ENCODE measurements around the gene CEP83. TPM values are rescaled to one million over a fixed set of nuclear protein-coding genes. Genes with fewer than 3 reads are reported as not detected.
"Not testable (repeated sequence)": the region's sequence is repeated elsewhere in the genome, so short reads cannot be mapped to it uniquely, and the experiment has no call there.

CEP83 gene
- total and polyA plus RNA-seq, 5 experiments from 2014 or later, result 5.7 to 17.4 (median 6.6) TPM

- ATAC-seq, POLR2A ChIA-PET, H3K4me1 Mint-ChIP-seq, DNase-seq, H3K27ac Mint-ChIP-seq, H3K4me3 Mint-ChIP-seq, H3K27me3 Mint-ChIP-seq: not testable (repeated sequence)
- H3K36me3 Mint-ChIP-seq, result peaks cover 40 to 84% (median 60%) of the 10 kb centered on the region in 3 donors
- peaks cover 5 to 56% (median 34%) of the 10 kb centered on the region in 9 donors for H3K9me3 Mint-ChIP-seq
These were observed 63.7 kb downstream of the CEP83 start for GRCh38 chr12:94396014-94396413.

GRCh38 chr12:94390130-94390485, 69.6 kb downstream of the CEP83 start:
- peaks cover 0 to 3% (median 0%) of the 10 kb centered on the region in 4 donors for H3K4me1 Mint-ChIP-seq
- H3K9me3 Mint-ChIP-seq, result peaks cover under 1 to 43% (median 20%) of the 10 kb centered on the region in 9 donors
- ATAC-seq (no peak), DNase-seq (no peak)
- POLR2A ChIA-PET, result no interaction called here
- no peaks in the 10 kb centered on the region for H3K27me3 Mint-ChIP-seq
- no peak overlapping the region for H3K4me3 Mint-ChIP-seq
- H3K27ac Mint-ChIP-seq, result no peak overlapping the region
- H3K36me3 Mint-ChIP-seq, result peaks cover 28 to 79% (median 56%) of the 10 kb centered on the region in 3 donors

GRCh38 chr12:94389482-94390129, 70.1 kb downstream of the CEP83 start:
- H3K27ac Mint-ChIP-seq, ATAC-seq, DNase-seq, H3K27me3 Mint-ChIP-seq, POLR2A ChIA-PET, H3K4me3 Mint-ChIP-seq, H3K4me1 Mint-ChIP-seq: not testable (repeated sequence)
- peaks cover 33 to 80% (median 58%) of the 10 kb centered on the region in 3 donors for H3K36me3 Mint-ChIP-seq
- H3K9me3 Mint-ChIP-seq, result peaks cover 5 to 48% (median 24%) of the 10 kb centered on the region in 9 donors

GRCh38 chr12:94386422-94386821, 73.2 kb downstream of the CEP83 start:
- POLR2A ChIA-PET, result no interaction called here
- DNase-seq (no peak), ATAC-seq (no peak)
- peaks cover 13 to 42% (median 23%) of the 10 kb centered on the region in 9 donors for H3K9me3 Mint-ChIP-seq
- no peak overlapping the region for H3K27ac Mint-ChIP-seq
- H3K27me3 Mint-ChIP-seq, result no peaks in the 10 kb centered on the region
- H3K36me3 Mint-ChIP-seq, result peaks cover 42 to 69% (median 44%) of the 10 kb centered on the region in 3 donors
- no peak overlapping the region for H3K4me3 Mint-ChIP-seq
- no peaks in the 10 kb centered on the region for H3K4me1 Mint-ChIP-seq

GRCh38 chr12:94384030-94384429, 75.6 kb downstream of the CEP83 start:
- DNase-seq (no peak), ATAC-seq (no peak)
- Mint-ChIP-seq H3K4me1 (no peaks in the 10 kb centered on the region), H3K9me3 (peaks cover 11 to 33% (median 20%) of the 10 kb centered on the region in 9 donors), H3K27ac (no peak overlapping the region), H3K36me3 (peaks cover 34 to 52% (median 42%) of the 10 kb centered on the region in 3 donors), H3K4me3 (no peak overlapping the region), H3K27me3 (no peaks in the 10 kb centered on the region)
- POLR2A ChIA-PET, result no interaction called here

- H3K27me3 Mint-ChIP-seq, result no peaks in the 10 kb centered on the region
- peaks cover 6 to 20% (median 16%) of the 10 kb centered on the region in 9 donors for H3K9me3 Mint-ChIP-seq
- H3K36me3 Mint-ChIP-seq, result peaks cover 22 to 44% (median 38%) of the 10 kb centered on the region in 3 donors
- ATAC-seq (no peak), DNase-seq (no peak)
- no peaks in the 10 kb centered on the region for H3K4me1 Mint-ChIP-seq
- no peak overlapping the region for H3K4me3 Mint-ChIP-seq
- H3K27ac Mint-ChIP-seq, result peak overlapping the region in 1 of 10 donors; percentile 26
- POLR2A ChIA-PET, result no interaction called here
These were observed 79.2 kb downstream of the CEP83 start for GRCh38 chr12:94380507-94380906.

GRCh38 chr12:94379479-94380113, 80.1 kb downstream of the CEP83 start:
- peaks cover 18 to 36% (median 35%) of the 10 kb centered on the region in 3 donors for H3K36me3 Mint-ChIP-seq
- DNase-seq (no peak), ATAC-seq (no peak)
- H3K9me3 Mint-ChIP-seq, result peaks cover 2 to 14% (median 7%) of the 10 kb centered on the region in 9 donors
- POLR2A ChIA-PET, result no interaction called here
- H3K27me3 Mint-ChIP-seq, result no peaks in the 10 kb centered on the region
- no peak overlapping the region for H3K4me3 Mint-ChIP-seq
- H3K27ac Mint-ChIP-seq, result peak overlapping the region in 1 of 10 donors; percentile 18
- peaks cover 0 to 2% (median 0%) of the 10 kb centered on the region in 4 donors for H3K4me1 Mint-ChIP-seq

- Mint-ChIP-seq H3K4me1 (peaks cover 0 to 2% (median 0%) of the 10 kb centered on the region in 4 donors), H3K4me3 (no peak overlapping the region), H3K27ac (no peak overlapping the region)
These were observed 82.1 kb downstream of the CEP83 start for GRCh38 chr12:94377599-94377998.

GRCh38 chr12:94374124-94374523, 85.5 kb downstream of the CEP83 start:
- peaks cover 5 to 24% (median 21%) of the 10 kb centered on the region in 3 donors for H3K36me3 Mint-ChIP-seq
- H3K27ac Mint-ChIP-seq, result no peak overlapping the region
- DNase-seq, result no peak
- no peak overlapping the region for H3K4me3 Mint-ChIP-seq
- peaks cover 0 to 2% (median 0%) of the 10 kb centered on the region in 4 donors for H3K4me1 Mint-ChIP-seq
- no peaks in the 10 kb centered on the region for H3K27me3 Mint-ChIP-seq
- H3K9me3 Mint-ChIP-seq, result no peaks in the 10 kb centered on the region
- no peak for ATAC-seq
- POLR2A ChIA-PET, result no interaction called here

More at GRCh38 chr12:94377599-94377998, 82.1 kb downstream of the CEP83 start:
- no peak for ATAC-seq
- Mint-ChIP-seq H3K27me3 (no peaks in the 10 kb centered on the region), H3K9me3 (no peaks in the 10 kb centered on the region), H3K36me3 (peaks cover 5 to 26% (median 19%) of the 10 kb centered on the region in 3 donors)
- no peak for DNase-seq
- POLR2A ChIA-PET, result no interaction called here

- POLR2A ChIA-PET, result no interaction called here
- Mint-ChIP-seq H3K9me3 (no peaks in the 10 kb centered on the region), H3K27me3 (no peaks in the 10 kb centered on the region), H3K4me1 (peaks cover 0 to 2% (median 0%) of the 10 kb centered on the region in 4 donors), H3K4me3 (no peak overlapping the region), H3K36me3 (peaks cover 10 to 25% (median 10%) of the 10 kb centered on the region in 3 donors), H3K27ac (peak overlapping the region in 1 of 10 donors; percentile 34)
- ATAC-seq, result no peak
- no peak for DNase-seq
These were observed 87.2 kb downstream of the CEP83 start for GRCh38 chr12:94372461-94372860.

- Mint-ChIP-seq H3K9me3 (peaks cover 0 to 42% (median 34%) of the 10 kb centered on the region in 9 donors), H3K4me3 (no peak overlapping the region), H3K27ac (no peak overlapping the region), H3K36me3 (peaks cover 44 to 68% (median 66%) of the 10 kb centered on the region in 3 donors), H3K4me1 (no peaks in the 10 kb centered on the region), H3K27me3 (no peaks in the 10 kb centered on the region)
- DNase-seq (no peak), ATAC-seq (no peak)
- POLR2A ChIA-PET, result no interaction called here
These were observed 97.0 kb downstream of the CEP83 start for GRCh38 chr12:94362653-94363052.

- POLR2A ChIA-PET, result no interaction called here
- no peak overlapping the region for H3K27ac Mint-ChIP-seq
- H3K4me3 Mint-ChIP-seq, result no peak overlapping the region
- H3K36me3 Mint-ChIP-seq, result peaks cover 51 to 81% (median 58%) of the 10 kb centered on the region in 3 donors
- DNase-seq (no peak), ATAC-seq (no peak)
- H3K4me1 Mint-ChIP-seq, result no peaks in the 10 kb centered on the region
- H3K9me3 Mint-ChIP-seq, result peaks cover 0 to 65% (median 44%) of the 10 kb centered on the region in 9 donors
- H3K27me3 Mint-ChIP-seq, result no peaks in the 10 kb centered on the region
These were observed 99.9 kb downstream of the CEP83 start for GRCh38 chr12:94359761-94360160.

GRCh38 chr12:94353130-94353529, 106.5 kb downstream of the CEP83 start:
- peaks cover 0 to 2% (median 0%) of the 10 kb centered on the region in 4 donors for H3K4me1 Mint-ChIP-seq
- ATAC-seq, result no peak
- peaks cover 68 to 96% (median 73%) of the 10 kb centered on the region in 3 donors for H3K36me3 Mint-ChIP-seq
- H3K9me3 Mint-ChIP-seq, result peaks cover 22 to 90% (median 56%) of the 10 kb centered on the region in 9 donors
- H3K4me3 Mint-ChIP-seq, result no peak overlapping the region
- POLR2A ChIA-PET, result no interaction called here
- no peak overlapping the region for H3K27ac Mint-ChIP-seq
- no peak for DNase-seq
- H3K27me3 Mint-ChIP-seq, result no peaks in the 10 kb centered on the region
